ENCODE results near the gene PGM2. TPM values are rescaled to one million over a fixed set of nuclear protein-coding genes. Genes with fewer than 3 reads are reported as not detected.

PGM2 gene
- total and polyA plus RNA-seq, 2 donors (not counting 3 experiments of a cell fraction or from before 2014, with no cell fraction given): 17.9 to 53.9 TPM

DNA sequence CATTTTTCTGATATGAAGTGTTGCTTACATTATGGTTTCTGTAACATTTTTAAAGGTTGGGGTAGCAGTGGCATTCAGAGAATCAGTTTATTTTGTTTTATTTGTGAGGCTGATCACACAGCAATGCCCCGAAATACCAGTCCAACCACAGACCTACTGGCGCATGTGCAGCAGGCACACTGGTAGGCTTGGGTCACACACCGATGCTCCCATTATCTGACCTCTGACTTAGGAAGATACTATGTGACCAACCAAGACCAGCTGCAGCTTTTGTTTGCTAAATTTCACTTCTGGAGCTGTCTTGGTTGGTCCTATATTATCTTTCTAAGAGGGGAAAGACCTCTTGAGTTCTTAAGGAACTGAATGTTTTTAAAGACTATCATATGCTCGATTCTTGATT, 18.7 kb downstream of the PGM2 start:
- Histone ChIP-seq H3K36me3 (ENCODE audit: control insufficient read depth in 2 of 2, extremely low read depth in 1 of 2, insufficient read depth in 2 of 2, low read length in 2 of 2) (peaks cover 11 to 21% of the 10 kb centered on the region in 2 experiments), H2AFZ (ENCODE audit: low read depth, low read length) (no peak overlapping the region), H3K79me2 (ENCODE audit: control insufficient read depth, insufficient read depth, low read length) (peaks cover 4% of the 10 kb centered on the region), H3K4me3 (replicated peaks in 1 of 3; ENCODE audit: insufficient read depth in 1 of 3, low read depth in 1 of 3, low read length in 3 of 3) (no peak overlapping the region), H3K9ac (replicated peaks; ENCODE audit: extremely low read depth, insufficient read depth, low read length) (no peak overlapping the region), H3K27me3 (ENCODE audit: control insufficient read depth in 2 of 2, insufficient read depth in 2 of 2, low read length in 2 of 2) (no peaks in the 10 kb centered on the region), H4K20me1 (replicated peaks; ENCODE audit: control insufficient read depth, extremely low read depth, insufficient read depth, low read length) (no peaks in the 10 kb centered on the region), H3K27ac (ENCODE audit: insufficient read depth, low read depth, low read length) (no peak overlapping the region), H3K9me1 (replicated peaks; ENCODE audit: control insufficient read depth, extremely low read depth, insufficient read depth, low read length) (no peaks in the 10 kb centered on the region), H3K4me2 (ENCODE audit: insufficient read depth, low read length) (no peak overlapping the region), H3K4me1 (ENCODE audit: control insufficient read depth, extremely low read depth, insufficient read depth, low read length) (no peaks in the 10 kb centered on the region), H3K9me3 (replicated peaks; ENCODE audit: control insufficient read depth, insufficient read depth, low read length) (no peaks in the 10 kb centered on the region)
- DNase-seq (ENCODE audit: low read depth, low spot score) (no peak), FAIRE-seq (no peak)
- no TSS peak for BruUV-seq (replicated peaks)
- TF ChIP-seq POLR2AphosphoS5 (IDR thresholded peaks at IDR 0.05; ENCODE audit: insufficient read depth, low read depth, low read length): no peak
- TF ChIP-seq JUN (IDR thresholded peaks at IDR 0.05; ENCODE audit: borderline replicate concordance, insufficient read depth, insufficient read length, low read depth): no peak
- TF ChIP-seq, protein P1, sequence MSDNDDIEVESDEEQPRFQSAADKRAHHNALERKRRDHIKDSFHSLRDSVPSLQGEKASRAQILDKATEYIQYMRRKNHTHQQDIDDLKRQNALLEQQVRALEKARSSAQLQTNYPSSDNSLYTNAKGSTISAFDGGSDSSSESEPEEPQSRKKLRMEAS (IDR thresholded peaks at IDR 0.05; ENCODE audit: insufficient read depth, insufficient read length): no peak
- TF ChIP-seq EZH2 (IDR thresholded peaks at IDR 0.05; ENCODE audit: borderline replicate concordance, low read depth, low read length, severe bottlenecking): no peak
- TF ChIP-seq MYC (IDR thresholded peaks at IDR 0.05; ENCODE audit: low read depth, low read length): no peak
- TF ChIP-seq, protein P2, sequence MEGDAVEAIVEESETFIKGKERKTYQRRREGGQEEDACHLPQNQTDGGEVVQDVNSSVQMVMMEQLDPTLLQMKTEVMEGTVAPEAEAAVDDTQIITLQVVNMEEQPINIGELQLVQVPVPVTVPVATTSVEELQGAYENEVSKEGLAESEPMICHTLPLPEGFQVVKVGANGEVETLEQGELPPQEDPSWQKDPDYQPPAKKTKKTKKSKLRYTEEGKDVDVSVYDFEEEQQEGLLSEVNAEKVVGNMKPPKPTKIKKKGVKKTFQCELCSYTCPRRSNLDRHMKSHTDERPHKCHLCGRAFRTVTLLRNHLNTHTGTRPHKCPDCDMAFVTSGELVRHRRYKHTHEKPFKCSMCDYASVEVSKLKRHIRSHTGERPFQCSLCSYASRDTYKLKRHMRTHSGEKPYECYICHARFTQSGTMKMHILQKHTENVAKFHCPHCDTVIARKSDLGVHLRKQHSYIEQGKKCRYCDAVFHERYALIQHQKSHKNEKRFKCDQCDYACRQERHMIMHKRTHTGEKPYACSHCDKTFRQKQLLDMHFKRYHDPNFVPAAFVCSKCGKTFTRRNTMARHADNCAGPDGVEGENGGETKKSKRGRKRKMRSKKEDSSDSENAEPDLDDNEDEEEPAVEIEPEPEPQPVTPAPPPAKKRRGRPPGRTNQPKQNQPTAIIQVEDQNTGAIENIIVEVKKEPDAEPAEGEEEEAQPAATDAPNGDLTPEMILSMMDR (IDR thresholded peaks at IDR 0.05; ENCODE audit: extremely low read depth in 1 of 2, insufficient read depth in 1 of 2, low read depth in 1 of 2, low read length in 2 of 2): no peak
- no peak for TF ChIP-seq FOS (IDR thresholded peaks at IDR 0.05; ENCODE audit: borderline replicate concordance, insufficient read depth, low read length)
- TF ChIP-seq POLR2A (IDR thresholded peaks at IDR 0.05; ENCODE audit: low read depth, low read length): no peak
- TF ChIP-seq GATA2 (IDR thresholded peaks at IDR 0.05; ENCODE audit: insufficient read depth, insufficient read length, low read depth, low read length): no peak
- CTCF ChIA-PET: interaction anchor here (0.7 kb wide), 1 partner anchor 246 kb away, joined by 4 read pairs; no protein-coding TSS in a partner anchor
- POLR2A ChIA-PET: no interaction called here
- dilution Hi-C loops (cut with MboI; ENCODE audit: extremely low pct_ligation_motif_present, low sequenced_read_pairs) (no loop called here), intact Hi-C loops (cut with micrococcal nuclease) (no loop called here)
